Epithelial cell of esophagus (primary cell): ENCODE results near the gene KLHL15.

ENCODE experiments used
- DNase-seq: peaks from one replicate; pipeline ENCODE4 v3.0.0; 2010; ENCODE audit warnings: low read depth
- H3K4me3 ChIP-seq: 2 replicates; pipeline ENCODE4 v1.5.1; 2011; ENCODE audit warnings: mild to moderate bottlenecking, low read length, control low read depth
- TF ChIP-seq, protein P1 (sequence below): IDR thresholded peaks from 2 replicates; pipeline ENCODE4 v1.5.1; 2011; ENCODE audit warnings: low read depth, mild to moderate bottlenecking, low read length, control low read depth, inconsistent platforms; ENCODE audit not compliant: insufficient read depth; ENCODE audit errors: missing control alignments

The KLHL15 gene

DNA sequence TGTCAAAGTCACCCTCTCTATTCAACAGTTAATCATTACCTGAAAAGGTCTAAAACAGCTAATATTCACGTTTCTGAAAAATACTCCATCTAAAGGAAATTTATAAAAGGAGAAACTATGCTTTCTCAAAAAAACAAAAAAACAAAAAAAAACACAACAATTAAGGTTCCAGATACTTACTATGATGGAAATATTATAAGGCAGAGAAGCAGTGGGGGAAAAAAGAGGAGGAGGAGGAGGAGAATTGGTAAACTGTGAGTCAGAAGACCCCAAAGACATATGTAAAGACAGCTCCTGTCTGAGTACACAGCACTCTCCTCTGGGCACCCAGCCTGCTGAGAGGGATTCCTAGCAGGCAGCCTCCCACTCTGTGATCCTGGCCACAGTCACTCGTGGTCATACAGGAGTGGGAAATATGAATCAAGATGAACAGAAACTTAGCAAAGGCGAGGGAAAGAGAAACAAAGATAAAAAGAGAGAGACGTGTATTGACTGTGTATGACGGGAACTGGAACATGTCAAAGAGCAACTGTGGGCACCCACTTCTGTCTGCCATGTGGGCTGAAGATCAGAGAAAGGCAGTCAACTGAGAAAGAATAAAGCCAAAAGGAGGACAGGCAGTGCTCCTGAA is 12.5 kb downstream of the KLHL15 start:
- no peak overlapping the region for H3K4me3 ChIP-seq
- TF ChIP-seq, protein P1, sequence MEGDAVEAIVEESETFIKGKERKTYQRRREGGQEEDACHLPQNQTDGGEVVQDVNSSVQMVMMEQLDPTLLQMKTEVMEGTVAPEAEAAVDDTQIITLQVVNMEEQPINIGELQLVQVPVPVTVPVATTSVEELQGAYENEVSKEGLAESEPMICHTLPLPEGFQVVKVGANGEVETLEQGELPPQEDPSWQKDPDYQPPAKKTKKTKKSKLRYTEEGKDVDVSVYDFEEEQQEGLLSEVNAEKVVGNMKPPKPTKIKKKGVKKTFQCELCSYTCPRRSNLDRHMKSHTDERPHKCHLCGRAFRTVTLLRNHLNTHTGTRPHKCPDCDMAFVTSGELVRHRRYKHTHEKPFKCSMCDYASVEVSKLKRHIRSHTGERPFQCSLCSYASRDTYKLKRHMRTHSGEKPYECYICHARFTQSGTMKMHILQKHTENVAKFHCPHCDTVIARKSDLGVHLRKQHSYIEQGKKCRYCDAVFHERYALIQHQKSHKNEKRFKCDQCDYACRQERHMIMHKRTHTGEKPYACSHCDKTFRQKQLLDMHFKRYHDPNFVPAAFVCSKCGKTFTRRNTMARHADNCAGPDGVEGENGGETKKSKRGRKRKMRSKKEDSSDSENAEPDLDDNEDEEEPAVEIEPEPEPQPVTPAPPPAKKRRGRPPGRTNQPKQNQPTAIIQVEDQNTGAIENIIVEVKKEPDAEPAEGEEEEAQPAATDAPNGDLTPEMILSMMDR, result no peak
- DNase-seq, result no peak

DNA sequence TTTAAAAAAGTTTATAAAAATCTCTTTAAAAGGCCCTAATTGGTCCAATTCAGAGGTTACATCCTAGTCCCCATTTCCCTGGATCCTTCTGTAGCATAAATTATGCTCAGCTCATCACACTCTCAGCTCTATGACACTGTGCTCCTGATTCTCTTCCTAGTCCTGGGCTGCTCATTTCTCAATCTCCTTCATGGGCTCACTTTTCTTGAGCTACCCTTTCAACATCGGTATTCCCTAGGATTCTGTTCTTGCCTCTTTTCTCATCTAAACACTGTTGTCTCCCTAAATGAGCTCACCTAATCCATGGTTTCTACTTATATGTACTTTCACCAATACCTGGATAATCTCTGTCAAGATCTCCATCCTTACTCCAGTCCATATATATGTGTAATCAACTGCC is 14.7 kb downstream of the KLHL15 start:
- no peak overlapping the region for H3K4me3 ChIP-seq
- TF ChIP-seq, protein P1, result no peak
- no peak for DNase-seq

DNA sequence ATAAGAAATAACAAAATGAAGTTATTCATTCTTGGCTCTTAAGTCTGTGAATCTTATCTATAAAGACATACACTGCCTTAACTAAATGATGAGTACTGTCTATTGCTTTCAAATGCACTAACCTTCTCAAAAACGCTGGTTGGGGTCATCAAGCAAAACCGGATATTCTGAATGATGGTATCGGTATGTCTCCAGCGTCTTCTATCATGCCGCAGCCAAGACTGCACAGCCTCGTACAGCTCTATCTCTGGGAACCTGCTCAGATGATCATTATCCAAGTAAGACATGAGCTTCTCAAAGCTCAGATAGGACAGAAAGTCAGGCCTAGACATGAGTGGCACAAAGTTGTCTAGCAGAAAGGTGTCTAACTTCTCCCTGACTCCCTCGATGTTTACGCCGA is 21.1 kb downstream of the KLHL15 start:
- no peak overlapping the region for H3K4me3 ChIP-seq
- TF ChIP-seq, protein P1, result no peak
- DNase-seq, result no peak

DNA sequence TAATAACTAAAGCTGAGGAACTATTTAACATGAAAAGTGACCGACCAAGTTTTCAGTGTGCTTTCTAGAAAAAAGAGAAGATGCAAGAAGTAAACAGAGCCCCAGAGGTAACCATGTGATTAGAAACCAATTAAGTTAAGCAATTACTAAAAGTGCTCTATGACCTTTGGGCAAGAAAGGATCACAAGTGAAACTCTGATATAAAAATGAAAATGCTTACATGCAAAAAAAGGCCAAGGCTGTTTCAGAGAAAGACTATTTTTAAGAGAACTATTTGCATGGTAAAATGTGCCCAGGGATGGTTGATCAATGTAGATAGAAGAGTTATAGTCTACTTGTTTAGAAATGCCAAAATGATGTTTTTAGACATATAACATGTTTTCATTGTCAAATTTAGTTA is 22.0 kb downstream of the KLHL15 start:
- no peak for DNase-seq
- TF ChIP-seq, protein P1, result no peak
- H3K4me3 ChIP-seq, result no peak overlapping the region

DNA sequence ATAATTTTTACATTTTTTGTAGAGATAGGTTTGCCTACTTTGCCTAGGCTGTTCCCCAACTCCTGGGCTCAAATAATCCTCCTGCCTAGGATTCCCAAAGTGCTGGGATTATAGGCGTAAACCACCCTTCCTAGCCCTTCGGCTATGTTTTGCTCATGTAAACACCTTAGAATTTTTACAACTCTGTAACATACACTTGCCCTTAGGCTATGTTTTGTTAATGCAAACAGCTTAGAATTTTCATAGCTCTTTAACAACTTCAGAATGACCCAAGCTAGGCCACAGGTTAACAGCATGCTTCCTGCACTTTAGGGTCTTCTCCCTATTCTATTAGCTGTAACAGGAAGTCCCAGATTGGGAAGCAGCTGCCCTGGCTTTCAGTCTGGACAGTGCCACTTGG is 24.2 kb downstream of the KLHL15 start:
- H3K4me3 ChIP-seq, result no peak overlapping the region
- TF ChIP-seq, protein P1, result no peak
- no peak for DNase-seq

DNA sequence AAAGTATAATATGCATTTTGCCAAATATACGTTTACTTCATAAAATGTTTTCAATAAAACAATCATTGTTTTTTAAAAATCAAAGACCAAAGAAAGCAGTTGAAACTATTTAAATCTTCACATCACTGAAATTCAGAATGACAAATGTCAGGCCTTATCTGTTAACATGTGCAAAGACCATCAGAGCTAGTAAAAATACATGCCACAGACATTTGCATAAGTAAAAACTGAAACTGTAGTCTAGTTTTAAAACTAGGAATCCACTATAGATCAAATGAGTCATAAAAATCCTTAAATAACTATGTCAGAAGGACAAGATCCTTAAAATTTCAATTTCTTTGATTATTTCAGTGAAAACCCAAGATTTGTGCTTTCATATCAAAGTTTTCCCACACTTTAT is 24.8 kb downstream of the KLHL15 start:
- no peak overlapping the region for H3K4me3 ChIP-seq
- TF ChIP-seq, protein P1, result no peak
- no peak for DNase-seq

DNA sequence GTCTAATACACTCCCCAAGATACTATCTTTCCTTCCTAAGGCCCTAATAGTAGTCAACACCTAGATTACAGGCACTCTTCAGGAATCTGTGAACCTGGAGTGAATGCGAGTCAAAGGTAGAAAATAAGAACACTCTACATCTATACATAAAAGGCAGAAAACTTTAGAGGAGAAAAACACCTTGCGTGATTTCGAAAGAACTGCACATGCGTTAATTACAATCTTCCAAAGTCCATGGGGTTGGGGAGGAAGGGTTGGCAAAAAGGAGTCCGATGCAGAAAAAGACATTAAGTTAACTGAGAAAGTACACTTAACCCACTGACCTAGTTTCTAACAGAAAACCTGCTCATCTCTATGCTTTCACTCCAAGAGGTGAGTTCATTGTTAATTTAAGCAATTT is 27.3 kb downstream of the KLHL15 start:
- TF ChIP-seq, protein P1, result no peak
- no peak overlapping the region for H3K4me3 ChIP-seq
- no peak for DNase-seq
